Neutrophil (primary cell): ENCODE measurements around the gene NFATC2.

ENCODE experiments used
- H3K27ac ChIP-seq: fragments of 200-600 bp; sonication (generic); 2 replicates; pipeline ENCODE4 v1.5.1; 2016; ENCODE audit warnings: mild to moderate bottlenecking, moderate library complexity
- H3K27me3 ChIP-seq: fragments of 200-600 bp; sonication (generic); 2 replicates; pipeline ENCODE4 v1.6.0; 2016; ENCODE audit warnings: mild to moderate bottlenecking
- H3K36me3 ChIP-seq: fragments of 200-600 bp; sonication (generic); 2 replicates; pipeline ENCODE4 v1.5.1; 2017
- H3K4me1 ChIP-seq, 2 experiments: fragments of 200-600 bp in 1 of 2; sonication (generic) in 1 of 2; 1 replicate in 1 of 2; 2 replicates in 1 of 2; pipeline versions ENCODE4 v1.5.1 to v1.6.1; 2013 to 2016; ENCODE audit warnings: low read depth in 1 of 2, low read length in 1 of 2, mild to moderate bottlenecking in 1 of 2, moderate library complexity in 1 of 2; ENCODE audit not compliant: control insufficient read depth in 1 of 2, insufficient read depth in 1 of 2
- H3K4me3 ChIP-seq, 2 experiments: fragments of 200-600 bp in 1 of 2; sonication (generic) in 1 of 2; 1 replicate in 1 of 2; 2 replicates in 1 of 2; pipeline ENCODE4 v1.5.1; 2013 to 2016; ENCODE audit warnings: low read depth in 1 of 2, low read length in 1 of 2, mild to moderate bottlenecking in 1 of 2, moderate library complexity in 1 of 2
- H3K9me3 ChIP-seq: fragments of 200-600 bp; sonication (generic); 2 replicates; pipeline ENCODE4 v1.5.1; 2016
- CTCF ChIP-seq: fragments of 200-600 bp; sonication (generic); IDR thresholded peaks from 2 replicates; pipeline ENCODE4 v1.5.1; 2016; ENCODE audit warnings: antibody characterized with exemption

The NFATC2 gene

GRCh38 chr20:51449498-51450220 is 92.9 kb downstream of the NFATC2 start:
- Histone ChIP-seq H3K9me3 (no peaks in the 10 kb centered on the region), H3K36me3 (no peaks in the 10 kb centered on the region), H3K4me1 (no peaks in the 10 kb centered on the region), H3K27me3 (no peaks in the 10 kb centered on the region), H3K27ac (no peak overlapping the region), H3K4me3 (no peak overlapping the region)
- no peak for TF ChIP-seq CTCF

GRCh38 chr20:51447765-51448148 is 94.8 kb downstream of the NFATC2 start:
- no peaks in the 10 kb centered on the region for H3K36me3 ChIP-seq
- H3K27me3 ChIP-seq = no peaks in the 10 kb centered on the region
- H3K27ac ChIP-seq = no peak overlapping the region
- no peaks in the 10 kb centered on the region for H3K4me1 ChIP-seq
- H3K4me3 ChIP-seq = no peak overlapping the region
- TF ChIP-seq CTCF = no peak
- no peaks in the 10 kb centered on the region for H3K9me3 ChIP-seq

- H3K4me1 ChIP-seq = no peaks in the 10 kb centered on the region
- no peaks in the 10 kb centered on the region for H3K36me3 ChIP-seq
- H3K27ac ChIP-seq = no peak overlapping the region
- no peak overlapping the region for H3K4me3 ChIP-seq
- no peak for TF ChIP-seq CTCF
- H3K27me3 ChIP-seq = no peaks in the 10 kb centered on the region
- H3K9me3 ChIP-seq = no peaks in the 10 kb centered on the region
Observed at GRCh38 chr20:51447097-51447764, 95.3 kb downstream of the NFATC2 start.

GRCh38 chr20:51446656-51447055 is 95.9 kb downstream of the NFATC2 start:
- no peaks in the 10 kb centered on the region for H3K9me3 ChIP-seq
- H3K27ac ChIP-seq = no peak overlapping the region
- no peaks in the 10 kb centered on the region for H3K27me3 ChIP-seq
- no peak overlapping the region for H3K4me3 ChIP-seq
- no peaks in the 10 kb centered on the region for H3K36me3 ChIP-seq
- H3K4me1 ChIP-seq = no peaks in the 10 kb centered on the region
- TF ChIP-seq CTCF = no peak

GRCh38 chr20:51446230-51446629 is 96.3 kb downstream of the NFATC2 start:
- Histone ChIP-seq H3K27me3 (no peaks in the 10 kb centered on the region), H3K27ac (no peak overlapping the region), H3K9me3 (no peaks in the 10 kb centered on the region), H3K4me1 (no peaks in the 10 kb centered on the region), H3K4me3 (no peak overlapping the region), H3K36me3 (no peaks in the 10 kb centered on the region)
- no peak for TF ChIP-seq CTCF
